Progenitor cell of endocrine pancreas (in vitro differentiated cells): ENCODE data around the gene LSAMP. TPM values are rescaled to one million over a fixed set of nuclear protein-coding genes. Genes with fewer than 3 reads are reported as not detected.

Source experiments
- DNase-seq: peaks from one replicate; pipeline ENCODE4 v3.0.0; 2021; ENCODE audit warnings: low spot score; ENCODE audit not compliant: unreplicated experiment
- H3K27ac Mint-ChIP-seq: 2 replicates; pipeline ENCODE4 v1.8.0; 2021; ENCODE audit warnings: mild to moderate bottlenecking, moderate library complexity, mixed read lengths
- H3K27me3 Mint-ChIP-seq: 2 replicates; pipeline ENCODE4 v1.8.0; 2021; ENCODE audit warnings: mixed read lengths
- H3K36me3 Mint-ChIP-seq: 2 replicates; pipeline ENCODE4 v1.8.0; 2022; ENCODE audit warnings: mixed read lengths; ENCODE audit not compliant: insufficient read depth
- H3K4me1 Mint-ChIP-seq: 2 replicates; pipeline ENCODE4 v1.8.0; 2021; ENCODE audit warnings: low read depth, mixed read lengths
- H3K4me3 Mint-ChIP-seq: 2 replicates; pipeline ENCODE4 v1.8.0; 2021; ENCODE audit warnings: low read depth, mild to moderate bottlenecking, moderate library complexity, mixed read lengths
- H3K9me3 Mint-ChIP-seq: 2 replicates; pipeline ENCODE4 v1.8.0; 2021; ENCODE audit warnings: low read depth, mixed read lengths
- CTCF ChIP-seq: fragments of 200-600 bp; sonication (generic); IDR thresholded peaks from one replicate; pipeline ENCODE4 v1.5.0; 2021; ENCODE audit warnings: antibody characterized with exemption, mild to moderate bottlenecking; ENCODE audit not compliant: unreplicated experiment
- total RNA-seq: library from RNA; stranded (reverse); gene quantifications from 2 replicates; pipeline ENCODE4 v1.2.1, GENCODE V29; 2021

The LSAMP gene
- total RNA-seq, 1 donor from 2014 or later, result 20.7 TPM

- no peak for DNase-seq
- H3K9me3 Mint-ChIP-seq, result no peaks in the 10 kb centered on the region
- H3K4me1 Mint-ChIP-seq, result peaks cover 5% of the 10 kb centered on the region
- no peak overlapping the region for H3K27ac Mint-ChIP-seq
- H3K27me3 Mint-ChIP-seq, result peaks cover 4% of the 10 kb centered on the region
- TF ChIP-seq CTCF, result no peak
- no peak overlapping the region for H3K4me3 Mint-ChIP-seq
- H3K36me3 Mint-ChIP-seq, result no peaks in the 10 kb centered on the region
Measured at GRCh38 chr3:116280130-116280740, 165.1 kb downstream of the LSAMP start.

DNA sequence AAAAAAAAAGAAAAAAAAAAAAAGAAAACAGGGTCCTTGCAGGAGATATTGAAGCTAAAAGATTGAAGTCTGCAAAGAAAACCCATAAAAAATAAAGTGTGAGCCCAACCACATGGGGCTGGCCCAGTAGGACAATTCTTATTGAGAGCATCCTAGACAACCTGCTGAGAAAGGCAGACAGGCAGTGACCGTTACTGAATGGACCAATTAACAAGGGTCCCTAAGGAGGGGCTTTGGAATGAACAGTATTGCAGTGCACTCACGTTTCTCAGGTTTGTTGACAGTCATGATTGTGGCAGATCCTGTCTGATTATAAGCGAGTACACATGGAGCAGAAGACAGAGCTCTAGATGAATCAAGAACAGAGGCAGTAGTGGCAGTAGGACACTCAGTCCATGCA, 168.6 kb downstream of the LSAMP start:
- H3K9me3 Mint-ChIP-seq, result no peaks in the 10 kb centered on the region
- H3K27me3 Mint-ChIP-seq, result peaks cover 4% of the 10 kb centered on the region
- no peak overlapping the region for H3K27ac Mint-ChIP-seq
- no peak for DNase-seq
- no peak for TF ChIP-seq CTCF
- peaks cover 5% of the 10 kb centered on the region for H3K4me1 Mint-ChIP-seq
- no peaks in the 10 kb centered on the region for H3K36me3 Mint-ChIP-seq
- H3K4me3 Mint-ChIP-seq, result no peak overlapping the region

- H3K27me3 Mint-ChIP-seq, result no peaks in the 10 kb centered on the region
- no peak overlapping the region for H3K4me3 Mint-ChIP-seq
- TF ChIP-seq CTCF, result no peak
- H3K27ac Mint-ChIP-seq, result no peak overlapping the region
- no peaks in the 10 kb centered on the region for H3K36me3 Mint-ChIP-seq
- no peak for DNase-seq
- H3K9me3 Mint-ChIP-seq, result no peaks in the 10 kb centered on the region
- H3K4me1 Mint-ChIP-seq, result peaks cover 22% of the 10 kb centered on the region
Measured at GRCh38 chr3:116270056-116270455, 175.2 kb downstream of the LSAMP start.

DNA sequence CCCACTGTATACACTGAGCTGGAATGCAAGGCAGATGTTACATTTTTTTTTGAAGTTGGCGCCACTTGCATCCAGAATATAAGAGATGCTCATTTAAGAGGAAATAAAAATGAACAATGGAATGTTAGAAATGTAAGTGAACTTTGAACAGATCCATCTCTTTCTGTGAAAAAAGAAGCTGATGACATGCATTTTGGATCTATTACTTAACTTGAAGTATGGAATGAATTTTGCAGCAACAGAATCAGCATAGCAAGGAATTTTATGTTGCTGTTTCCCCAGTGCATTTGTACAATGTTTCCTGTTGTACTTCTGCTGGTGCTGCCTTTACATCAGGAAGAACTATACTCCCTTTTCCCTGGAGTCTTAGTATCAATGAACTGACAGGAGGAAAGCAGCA, 178.2 kb downstream of the LSAMP start:
- Mint-ChIP-seq H3K36me3 (no peaks in the 10 kb centered on the region), H3K27me3 (peaks cover 3% of the 10 kb centered on the region), H3K27ac (no peak overlapping the region), H3K4me3 (no peak overlapping the region), H3K4me1 (peaks cover 22% of the 10 kb centered on the region), H3K9me3 (no peaks in the 10 kb centered on the region)
- no peak for DNase-seq
- no peak for TF ChIP-seq CTCF

GRCh38 chr3:116265976-116266584, 179.2 kb downstream of the LSAMP start:
- H3K27me3 Mint-ChIP-seq, result peaks cover 3% of the 10 kb centered on the region
- no peak overlapping the region for H3K4me3 Mint-ChIP-seq
- no peaks in the 10 kb centered on the region for H3K36me3 Mint-ChIP-seq
- no peak for DNase-seq
- H3K27ac Mint-ChIP-seq, result no peak overlapping the region
- H3K4me1 Mint-ChIP-seq, result peaks cover 22% of the 10 kb centered on the region
- no peaks in the 10 kb centered on the region for H3K9me3 Mint-ChIP-seq
- no peak for TF ChIP-seq CTCF
